Psoas muscle (tissue), 8 donors: ENCODE measurements around the gene XRCC3. TPM values are rescaled to one million over a fixed set of nuclear protein-coding genes. Genes with fewer than 3 reads are reported as not detected.

Experiments
- ATAC-seq, 4 donors: fragments of 200-7000 bp; cut with Tn5 transposase; one replicate each; pipeline ENCODE4 v1.9.1; 2020; ENCODE audit warnings: moderate library complexity in 3 of 4, mild to moderate bottlenecking in 2 of 4
- DNase-seq, 2 donors: peaks; one replicate each; pipeline ENCODE4 v3.0.0-alpha.2; 2020
- H3K27ac ChIP-seq: fragments of 200-600 bp; one replicate; pipeline ENCODE4 v1.8.0; 2022
- H3K27me3 ChIP-seq, 3 donors: fragments of 200-600 bp in 1 of 3; one replicate each; pipeline versions ENCODE4 v1.6.1 to v1.8.0; 2013 to 2022; ENCODE audit warnings: low read length in 2 of 3, mild to moderate bottlenecking in 2 of 3, moderate library complexity in 1 of 3; ENCODE audit not compliant: insufficient read depth in 3 of 3
- H3K36me3 ChIP-seq, 2 donors: fragments of 200-600 bp in 1 of 2; one replicate each; pipeline versions ENCODE4 v1.6.1 to v1.8.0; 2013 to 2022; ENCODE audit warnings: low read depth in 1 of 2, mild to moderate bottlenecking in 1 of 2, moderate library complexity in 1 of 2; ENCODE audit not compliant: insufficient read depth in 1 of 2
- H3K4me1 ChIP-seq: fragments of 200-600 bp; one replicate; pipeline ENCODE4 v1.8.0; 2022
- H3K4me3 ChIP-seq: fragments of 200-600 bp; one replicate; pipeline ENCODE4 v1.8.0; 2022; ENCODE audit warnings: mild to moderate bottlenecking
- H3K9me3 ChIP-seq: fragments of 200-600 bp; one replicate; pipeline ENCODE4 v1.8.0; 2022
- CTCF ChIP-seq: fragments of 200-600 bp; IDR thresholded peaks from one replicate; pipeline ENCODE4 v1.8.0; 2022; ENCODE audit warnings: antibody characterized with exemption
- WGBS, 3 donors: extraction: QIAGEN DNeasy Blood & Tissue Kit; methylation state at CpG; one replicate each; pipeline versions ENCODE4 v1.1.6 to v1.1.7; 2013; 5-methylcytosine and 5-hydroxymethylcytosine counted together
- intact Hi-C, 2 donors: fragments of 100-400 bp; cut with DNase I; formaldehyde crosslinking; loops; one replicate each; pipeline versions ENCODE4 v1.11.0 to v1.14.2; 2022
- polyA plus RNA-seq, 3 donors: library from polyadenylated mRNA; stranded (reverse); fragments of 200-250 nt; gene quantifications; one replicate each; pipeline ENCODE4 v1.2.3, GENCODE V29; 2013
- total RNA-seq, 4 donors: library from RNA; stranded (reverse); fragmentation: NEBNext Ultra II Directional in 2 of 4; extraction: Animal tissue kit (Norgen Biotek cat#: 25700) in 2 of 4; gene quantifications; one replicate each; pipeline versions ENCODE4 v1.2.1 to v1.2.4, GENCODE V29; 2021 to 2023
- donor health status: healthy with polysubstance abuse.
- donor health status: DM: no; HTN: no; CAD: no; lungs with moderate emphysema.
- donor health status: Bipolar disorder and iron deficiency.
- donor health status: healthy.
- donor health status: DM: yes; HTN: yes; CAD: no.
- donor health status: DM: no; HTN: no; CAD: no.
- donor health status: DM: no; HTN: no; CAD: no.
- donor health status: DM: yes; HTN: yes; CAD: no.

Gene XRCC3
- total and polyA plus RNA-seq, 7 donors, result 1.00 to 2.5 (median 1.6) TPM

- H3K4me1 ChIP-seq, result peaks cover 20% of the 10 kb centered on the region
- intact Hi-C loops, result no loop called here
- H3K36me3 ChIP-seq, result peaks cover 0 to 76% of the 10 kb centered on the region in 2 donors
- no peak overlapping the region for H3K4me3 ChIP-seq
- peak in 1 of 2 donors; percentile 6 for DNase-seq
- TF ChIP-seq CTCF, result no peak
- ATAC-seq, result no peak
- no peaks in the 10 kb centered on the region for H3K9me3 ChIP-seq
- no peak overlapping the region for H3K27ac ChIP-seq
- H3K27me3 ChIP-seq, result no peaks in the 10 kb centered on the region
- 91 to 93% (median 91%) methylated on average over 15 of the region's 15 CpGs for WGBS, 3 donors
These were observed 16.2 kb upstream of the XRCC3 start for GRCh38 chr14:103731481-103731880.

GRCh38 chr14:103730490-103731035 lies 15.3 kb upstream of the XRCC3 start:
- Histone ChIP-seq H3K27me3 (no peaks in the 10 kb centered on the region), H3K36me3 (peaks cover 0 to 74% of the 10 kb centered on the region in 2 donors), H3K27ac (peak overlapping the region; percentile 39), H3K4me3 (no peak overlapping the region), H3K9me3 (no peaks in the 10 kb centered on the region), H3K4me1 (peaks cover 20% of the 10 kb centered on the region)
- WGBS, 3 donors, result 46 to 66% (median 51%) methylated on average over 15 of the region's 15 CpGs
- DNase-seq (peak; percentile 67 to 80), ATAC-seq (peak; percentile 89 to 91 (median 90))
- no peak for TF ChIP-seq CTCF
- intact Hi-C loops, result no loop called here

GRCh38 chr14:103729496-103730448 lies 14.5 kb upstream of the XRCC3 start:
- ATAC-seq (peak in 1 of 4 donors; percentile 1), DNase-seq (peak; percentile 12 to 20)
- H3K4me3 ChIP-seq, result no peak overlapping the region
- WGBS, 3 donors, result 85 to 94% (median 89%) methylated on average over 24 of the region's 24 CpGs
- no peaks in the 10 kb centered on the region for H3K9me3 ChIP-seq
- no peak for TF ChIP-seq CTCF
- no peaks in the 10 kb centered on the region for H3K27me3 ChIP-seq
- peaks cover 0 to 71% of the 10 kb centered on the region in 2 donors for H3K36me3 ChIP-seq
- peaks cover 24% of the 10 kb centered on the region for H3K4me1 ChIP-seq
- H3K27ac ChIP-seq, result peak overlapping the region; percentile 39
- intact Hi-C loops, result no loop called here

- intact Hi-C loops, result no loop called here
- peak overlapping the region; percentile 23 for H3K27ac ChIP-seq
- TF ChIP-seq CTCF, result no peak
- no peaks in the 10 kb centered on the region for H3K9me3 ChIP-seq
- peak; percentile 12 to 44 for DNase-seq
- peaks cover 0 to 61% of the 10 kb centered on the region in 2 donors for H3K36me3 ChIP-seq
- H3K27me3 ChIP-seq, result no peaks in the 10 kb centered on the region
- H3K4me1 ChIP-seq, result peaks cover 35% of the 10 kb centered on the region
- WGBS, 3 donors, result 37 to 49% (median 38%) methylated on average over 12 of the region's 12 CpGs
- no peak overlapping the region for H3K4me3 ChIP-seq
- peak in 2 of 4 donors; percentile 18 to 19 for ATAC-seq
These were observed 13.5 kb upstream of the XRCC3 start for GRCh38 chr14:103728721-103729120.
